AG10803 (cell line): ENCODE data around the gene ANKRD44.

Source experiments
- DNase-seq: peaks from one replicate; pipeline ENCODE4 v3.0.0; 2010; ENCODE audit warnings: low read depth
- H3K4me3 ChIP-seq: 2 replicates; pipeline ENCODE4 v1.5.1; 2011; ENCODE audit warnings: mild to moderate bottlenecking, low read length, control low read depth
- TF ChIP-seq, protein P1 (sequence below): conservative IDR thresholded peaks from 2 replicates; pipeline ENCODE4 v1.5.1; 2011; ENCODE audit warnings: mild to moderate bottlenecking, low read length, control low read depth, inconsistent platforms

ANKRD44 gene

DNA sequence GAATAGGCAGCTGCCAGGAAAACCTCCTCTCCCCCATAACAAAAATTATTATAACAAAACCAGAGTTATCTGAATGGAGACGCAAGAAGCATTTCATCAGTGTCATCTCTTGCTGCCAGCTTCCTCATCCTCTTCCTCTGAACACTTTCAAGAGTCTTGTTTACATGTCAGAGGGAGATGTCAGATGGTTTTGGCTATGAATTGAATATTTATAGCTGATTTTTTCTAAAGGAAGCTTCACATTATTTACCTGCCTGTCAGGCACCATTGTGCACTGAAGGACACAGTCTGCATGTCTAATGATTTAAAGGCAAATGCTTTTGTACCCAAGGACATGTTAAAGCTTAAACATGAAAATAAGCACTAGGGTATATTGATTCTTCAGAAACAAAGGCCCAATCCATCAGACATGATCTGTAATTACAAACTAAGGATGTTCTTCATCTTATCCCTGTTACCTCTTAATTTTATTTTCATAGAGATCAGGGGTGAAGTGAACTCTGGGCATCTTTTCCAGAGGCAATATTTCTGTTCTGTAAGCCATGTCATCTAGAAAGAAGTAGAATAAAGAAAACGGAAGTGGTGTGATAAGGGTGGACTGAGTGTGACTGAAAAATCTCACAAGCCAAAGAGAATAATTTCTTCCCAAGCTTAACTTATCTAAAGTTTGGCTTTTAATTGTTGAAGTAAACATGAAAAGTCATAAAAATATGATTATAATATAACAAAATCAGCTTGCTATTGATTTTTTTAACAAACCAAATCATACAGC is 168.7 kb downstream of the ANKRD44 start:
- TF ChIP-seq, protein P1, sequence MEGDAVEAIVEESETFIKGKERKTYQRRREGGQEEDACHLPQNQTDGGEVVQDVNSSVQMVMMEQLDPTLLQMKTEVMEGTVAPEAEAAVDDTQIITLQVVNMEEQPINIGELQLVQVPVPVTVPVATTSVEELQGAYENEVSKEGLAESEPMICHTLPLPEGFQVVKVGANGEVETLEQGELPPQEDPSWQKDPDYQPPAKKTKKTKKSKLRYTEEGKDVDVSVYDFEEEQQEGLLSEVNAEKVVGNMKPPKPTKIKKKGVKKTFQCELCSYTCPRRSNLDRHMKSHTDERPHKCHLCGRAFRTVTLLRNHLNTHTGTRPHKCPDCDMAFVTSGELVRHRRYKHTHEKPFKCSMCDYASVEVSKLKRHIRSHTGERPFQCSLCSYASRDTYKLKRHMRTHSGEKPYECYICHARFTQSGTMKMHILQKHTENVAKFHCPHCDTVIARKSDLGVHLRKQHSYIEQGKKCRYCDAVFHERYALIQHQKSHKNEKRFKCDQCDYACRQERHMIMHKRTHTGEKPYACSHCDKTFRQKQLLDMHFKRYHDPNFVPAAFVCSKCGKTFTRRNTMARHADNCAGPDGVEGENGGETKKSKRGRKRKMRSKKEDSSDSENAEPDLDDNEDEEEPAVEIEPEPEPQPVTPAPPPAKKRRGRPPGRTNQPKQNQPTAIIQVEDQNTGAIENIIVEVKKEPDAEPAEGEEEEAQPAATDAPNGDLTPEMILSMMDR: no peak
- no peak for DNase-seq
- H3K4me3 ChIP-seq: no peak overlapping the region

DNA sequence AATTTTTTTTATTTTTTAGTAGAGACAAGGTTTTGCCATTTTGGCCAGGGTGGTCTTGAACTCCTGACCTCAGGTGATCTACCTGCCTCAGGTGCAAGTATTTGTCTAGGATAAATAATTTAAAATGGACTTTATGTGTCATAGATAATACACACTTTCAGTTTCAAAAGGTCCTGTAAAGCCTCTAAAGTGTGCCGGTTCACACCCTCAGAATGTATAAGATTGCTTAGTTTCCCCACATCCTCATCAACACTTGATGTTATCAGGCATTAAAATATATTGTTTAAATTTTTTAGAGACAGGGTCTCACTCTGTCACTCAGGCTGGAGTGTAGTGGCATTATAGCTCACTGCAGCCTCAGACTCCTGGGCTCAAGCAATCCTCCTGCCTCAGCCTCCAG is 170.5 kb downstream of the ANKRD44 start:
- TF ChIP-seq, protein P1: no peak
- no peak for DNase-seq
- no peak overlapping the region for H3K4me3 ChIP-seq

DNA sequence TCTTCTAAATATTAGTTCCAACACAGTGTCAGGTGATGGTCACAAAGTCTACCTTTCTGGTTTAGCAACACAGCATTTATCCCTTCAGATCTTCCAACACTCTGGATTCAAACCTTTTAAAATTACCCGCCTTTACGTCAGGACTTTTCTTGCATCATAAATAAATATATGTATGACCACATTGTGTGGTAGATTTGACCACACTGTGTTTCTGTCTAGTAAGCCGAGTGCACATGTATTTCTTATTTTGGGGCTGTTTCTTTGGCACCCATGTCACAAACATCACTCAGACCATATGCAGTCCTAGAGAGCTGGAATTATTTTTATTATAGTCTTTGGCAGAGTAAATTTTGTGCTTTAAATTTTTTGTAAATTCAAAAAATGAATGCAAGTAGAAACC is 172.1 kb downstream of the ANKRD44 start:
- TF ChIP-seq, protein P1: no peak
- H3K4me3 ChIP-seq: no peak overlapping the region
- no peak for DNase-seq

DNA sequence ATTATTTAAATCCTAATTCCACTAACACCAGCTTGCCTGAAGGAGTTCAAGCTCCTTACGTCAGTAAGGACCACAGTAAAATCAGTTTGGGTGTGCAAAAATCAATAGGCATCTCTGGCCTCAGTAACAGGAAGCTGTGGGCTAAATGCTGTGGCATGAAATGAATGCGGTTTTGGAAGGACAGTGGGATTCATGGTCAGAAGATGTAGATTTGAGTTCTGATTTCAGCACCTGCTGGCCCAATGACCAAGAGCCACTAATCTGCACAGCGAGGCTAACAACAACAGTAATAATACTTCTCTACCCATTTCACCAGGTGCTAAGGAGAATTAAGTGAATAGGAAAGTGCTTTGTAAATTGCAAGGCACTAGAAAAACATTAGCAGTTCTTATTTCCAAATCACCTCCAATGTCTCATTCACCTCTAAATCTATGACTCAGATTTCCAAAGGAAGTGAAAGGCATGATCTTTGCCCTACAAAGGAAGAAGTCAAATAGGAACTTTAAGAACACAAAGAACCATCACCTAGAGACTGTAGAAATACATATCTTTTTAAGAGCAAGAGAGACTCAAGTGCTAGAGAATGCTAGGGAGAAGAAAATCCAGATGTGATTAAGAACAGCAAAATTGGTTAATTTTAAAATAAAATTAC is 172.6 kb downstream of the ANKRD44 start:
- peak; percentile 6 for DNase-seq
- TF ChIP-seq, protein P1: no peak
- no peak overlapping the region for H3K4me3 ChIP-seq

DNA sequence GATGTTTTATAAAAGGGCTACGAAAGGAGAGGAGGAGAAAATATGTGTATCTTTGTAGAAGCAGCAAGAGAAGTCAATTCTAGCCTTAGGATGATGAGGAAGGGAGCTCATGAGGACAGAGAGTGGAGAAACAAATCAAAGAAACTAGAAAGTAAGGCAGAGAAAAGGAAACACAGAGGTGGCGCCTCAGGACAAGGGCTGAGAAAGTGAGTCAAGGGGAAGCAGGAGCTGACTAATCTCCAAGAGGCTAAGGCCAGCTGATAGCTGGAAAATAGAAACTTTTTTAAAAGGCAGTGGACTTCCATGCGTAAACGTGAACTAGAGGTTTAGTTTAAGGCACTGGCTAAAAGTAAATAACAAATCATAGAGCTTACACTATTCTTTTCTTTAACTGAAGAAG is 173.3 kb downstream of the ANKRD44 start:
- H3K4me3 ChIP-seq: no peak overlapping the region
- TF ChIP-seq, protein P1: no peak
- peak; percentile 11 for DNase-seq

DNA sequence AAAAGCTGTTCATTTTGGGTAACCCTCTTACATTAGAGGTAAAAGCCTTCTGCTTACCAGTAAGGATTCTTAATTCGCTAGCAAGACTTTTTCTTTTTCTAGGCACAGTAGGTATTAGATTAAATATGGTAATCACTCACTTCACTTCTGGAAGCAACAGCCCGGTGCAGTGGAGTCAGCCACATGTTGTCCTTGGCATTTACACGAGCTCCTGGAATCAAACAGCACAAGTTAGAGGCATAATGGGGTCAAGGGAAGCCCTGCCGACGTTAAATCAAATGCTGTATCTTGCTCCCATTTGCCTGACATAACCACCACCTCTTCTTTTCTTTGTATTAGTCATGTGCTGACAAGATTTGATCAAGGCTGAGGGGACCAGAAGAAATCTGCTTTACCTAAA is 174.1 kb downstream of the ANKRD44 start:
- H3K4me3 ChIP-seq: no peak overlapping the region
- TF ChIP-seq, protein P1: no peak
- no peak for DNase-seq

DNA sequence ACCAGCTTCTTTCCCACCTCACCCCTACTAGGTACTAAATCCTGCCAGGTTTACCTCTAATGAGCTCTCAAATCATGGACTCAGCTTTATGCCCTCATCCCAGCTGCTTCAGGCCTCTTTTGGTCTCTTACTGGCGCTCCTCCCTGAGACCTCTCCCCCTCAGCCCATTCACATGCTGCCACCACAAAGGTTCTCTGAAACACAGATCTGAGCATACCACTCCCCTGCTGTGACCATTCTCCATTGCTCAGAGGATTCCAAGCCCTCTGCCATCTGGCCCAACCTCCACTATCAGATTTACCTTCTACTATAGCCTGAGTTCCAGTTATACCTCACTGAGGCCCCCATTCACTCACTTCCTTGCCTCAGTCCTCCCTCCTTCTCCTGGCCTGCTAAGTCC is 174.8 kb downstream of the ANKRD44 start:
- no peak overlapping the region for H3K4me3 ChIP-seq
- TF ChIP-seq, protein P1: no peak
- DNase-seq: no peak
